GM23248 (cell line): ENCODE measurements around the gene ZBTB16. TPM values are rescaled to one million over a fixed set of nuclear protein-coding genes. Genes with fewer than 3 reads are reported as not detected.

Experiments
- DNase-seq: peaks from one replicate; pipeline ENCODE4 v3.0.0-alpha.2; 2015
- H2AFZ ChIP-seq: fragments of 200-600 bp; sonication (generic); 2 replicates; pipeline ENCODE4 v1.6.1; 2016; ENCODE audit warnings: antibody characterized with exemption
- H3F3A ChIP-seq: fragments of 200-600 bp; sonication (generic); 2 replicates; pipeline ENCODE4 v1.6.1; 2016; ENCODE audit warnings: mild to moderate bottlenecking, antibody characterized with exemption, mixed run types; ENCODE audit not compliant: insufficient read depth
- H3K27ac ChIP-seq: fragments of 200-600 bp; sonication (generic); 2 replicates; pipeline ENCODE4 v1.5.1; 2016; ENCODE audit warnings: mild to moderate bottlenecking
- H3K27me3 ChIP-seq: fragments of 200-600 bp; sonication (generic); replicated peaks from 2 replicates; pipeline ENCODE4 v1.6.1; 2016; ENCODE audit warnings: mild to moderate bottlenecking; ENCODE audit not compliant: insufficient read depth
- H3K36me3 ChIP-seq: fragments of 200-600 bp; sonication (generic); 2 replicates; pipeline ENCODE4 v1.6.1; 2016; ENCODE audit warnings: low read depth, mild to moderate bottlenecking
- H3K4me1 ChIP-seq: fragments of 200-600 bp; sonication (generic); 2 replicates; pipeline ENCODE4 v1.6.1; 2016; ENCODE audit warnings: mild to moderate bottlenecking; ENCODE audit not compliant: insufficient read depth
- H3K4me2 ChIP-seq: fragments of 200-600 bp; sonication (generic); one replicate; pipeline ENCODE4 v1.6.1; 2016; ENCODE audit warnings: mild to moderate bottlenecking; ENCODE audit not compliant: unreplicated experiment
- H3K4me3 ChIP-seq: fragments of 200-600 bp; sonication (generic); 2 replicates; pipeline ENCODE4 v1.5.1; 2016; ENCODE audit warnings: mild to moderate bottlenecking
- H3K79me2 ChIP-seq: fragments of 200-600 bp; sonication (generic); 2 replicates; pipeline ENCODE4 v1.6.1; 2016; ENCODE audit warnings: mild to moderate bottlenecking; ENCODE audit not compliant: insufficient read depth
- H3K9ac ChIP-seq: fragments of 200-600 bp; sonication (generic); 2 replicates; pipeline ENCODE4 v1.6.1; 2016; ENCODE audit warnings: mild to moderate bottlenecking
- H3K9me2 ChIP-seq: fragments of 200-600 bp; sonication (generic); 2 replicates; pipeline ENCODE4 v1.6.1; 2016; ENCODE audit warnings: mixed run types, mild to moderate bottlenecking, moderate library complexity; ENCODE audit not compliant: insufficient read depth
- H3K9me3 ChIP-seq: fragments of 200-600 bp; sonication (generic); one replicate; pipeline ENCODE4 v1.6.1; 2017; ENCODE audit warnings: low read depth
- H4K20me1 ChIP-seq: fragments of 200-600 bp; sonication (generic); 2 replicates; pipeline ENCODE4 v1.6.0; 2016; ENCODE audit not compliant: insufficient read depth
- EZH2 ChIP-seq: fragments of 200-600 bp; sonication (generic); IDR thresholded peaks from 2 replicates; pipeline ENCODE4 v1.6.1; 2018; ENCODE audit warnings: antibody characterized with exemption, mild to moderate bottlenecking; ENCODE audit not compliant: insufficient read depth, poor library complexity, severe bottlenecking
- EZH2phosphoT487 ChIP-seq: fragments of 200-600 bp; sonication (generic); IDR thresholded peaks from 2 replicates; pipeline ENCODE4 v1.6.1; 2018; ENCODE audit warnings: antibody characterized with exemption, moderate library complexity, mild to moderate bottlenecking, low read depth; ENCODE audit not compliant: insufficient read depth
- WGBS, 2 experiments: methylation state at CpG; one replicate each; pipeline ENCODE4 v1.1.6; 2015 to 2017; ENCODE audit warnings: low lambda C conversion rate in 2 of 2, low coverage in 1 of 2; ENCODE audit errors: missing lambda C conversion rate in 2 of 2; 5-methylcytosine and 5-hydroxymethylcytosine counted together
- in situ Hi-C: fragments of 300-500 bp; cut with MboI; formaldehyde crosslinking; loops from 2 replicates; pipeline ENCODE4 v1.15.0; 2020
- polyA plus RNA-seq: library from polyadenylated mRNA; unstranded; fragments of >200 nt; fragmentation: Nextera tagmentation; extraction: Ambion mirVana; gene quantifications from 2 replicates; pipeline ENCODE4 v1.2.1, GENCODE V29; 2016
- total RNA-seq: library from RNA; depleted of rRNA; stranded (reverse); fragments of >200 nt; shearing (Covaris generic); gene quantifications from 2 replicates; pipeline ENCODE4 v1.2.3, GENCODE V29; 2014

Gene ZBTB16
- total and polyA plus RNA-seq, 2 experiments from 2014 or later: not detected

- DNase-seq: no peak
- Histone ChIP-seq H3K27ac (no peak overlapping the region), H3K9me2 (no peaks in the 10 kb centered on the region), H3K9ac (no peak overlapping the region), H3F3A (no peaks in the 10 kb centered on the region), H3K4me3 (no peak overlapping the region), H3K4me2 (no peak overlapping the region), H3K27me3 (peaks cover 59% of the 10 kb centered on the region), H3K4me1 (no peaks in the 10 kb centered on the region), H3K79me2 (no peaks in the 10 kb centered on the region), H2AFZ (no peak overlapping the region), H3K9me3 (no peaks in the 10 kb centered on the region), H4K20me1 (no peaks in the 10 kb centered on the region), H3K36me3 (no peaks in the 10 kb centered on the region)
- in situ Hi-C loops: loop anchor here (10.0 kb wide), 1 partner anchor 275 kb away; no protein-coding TSS in a partner anchor
- 10 to 21% methylated on average over 2 of the region's 2 CpGs for WGBS, 2 experiments
- TF ChIP-seq EZH2phosphoT487 (no peak), EZH2 (no peak)
Observed at GRCh38 chr11:114269498-114269897, 210.0 kb downstream of the ZBTB16 start.

- no peak overlapping the region for H3K4me2 ChIP-seq
- in situ Hi-C loops: no loop called here
- no peak for TF ChIP-seq EZH2
- DNase-seq: no peak
- no peaks in the 10 kb centered on the region for H3K9me2 ChIP-seq
- 50 to 55% methylated on average over 5 of the region's 5 CpGs for WGBS, 2 experiments
- H3K9me3 ChIP-seq: no peaks in the 10 kb centered on the region
- H3K27me3 ChIP-seq: peaks cover 63% of the 10 kb centered on the region
- no peaks in the 10 kb centered on the region for H3K36me3 ChIP-seq
- no peak overlapping the region for H3K9ac ChIP-seq
- no peak overlapping the region for H3K4me3 ChIP-seq
- H3K27ac ChIP-seq: no peak overlapping the region
- H3K79me2 ChIP-seq: no peaks in the 10 kb centered on the region
- no peak overlapping the region for H2AFZ ChIP-seq
- no peaks in the 10 kb centered on the region for H3F3A ChIP-seq
- H4K20me1 ChIP-seq: no peaks in the 10 kb centered on the region
- H3K4me1 ChIP-seq: no peaks in the 10 kb centered on the region
Observed at GRCh38 chr11:114270531-114271270, 211.2 kb downstream of the ZBTB16 start.

GRCh38 chr11:114271316-114271715 lies 211.8 kb downstream of the ZBTB16 start:
- Histone ChIP-seq H3K27me3 (peaks cover 61% of the 10 kb centered on the region), H3K27ac (no peak overlapping the region), H4K20me1 (no peaks in the 10 kb centered on the region), H3K9me3 (no peaks in the 10 kb centered on the region), H3K9ac (no peak overlapping the region), H2AFZ (no peak overlapping the region), H3K4me2 (no peak overlapping the region), H3F3A (no peaks in the 10 kb centered on the region), H3K9me2 (no peaks in the 10 kb centered on the region), H3K36me3 (no peaks in the 10 kb centered on the region), H3K4me3 (no peak overlapping the region), H3K79me2 (no peaks in the 10 kb centered on the region), H3K4me1 (no peaks in the 10 kb centered on the region)
- in situ Hi-C loops: no loop called here
- TF ChIP-seq EZH2 (no peak), EZH2phosphoT487 (no peak)
- 12 to 32% methylated on average over 2 of the region's 2 CpGs for WGBS, 2 experiments
- no peak for DNase-seq

- in situ Hi-C loops: no loop called here
- Histone ChIP-seq H3K4me3 (no peak overlapping the region), H3K4me2 (no peak overlapping the region), H3K4me1 (no peaks in the 10 kb centered on the region), H3K9me3 (no peaks in the 10 kb centered on the region), H3K79me2 (no peaks in the 10 kb centered on the region), H3K36me3 (no peaks in the 10 kb centered on the region), H2AFZ (no peak overlapping the region), H3K9ac (no peak overlapping the region), H3K9me2 (no peaks in the 10 kb centered on the region), H4K20me1 (no peaks in the 10 kb centered on the region), H3K27ac (no peak overlapping the region), H3K27me3 (peaks cover 68% of the 10 kb centered on the region), H3F3A (no peaks in the 10 kb centered on the region)
- 27 to 38% methylated on average over 4 of the region's 4 CpGs for WGBS, 2 experiments
- TF ChIP-seq EZH2phosphoT487: no peak
- DNase-seq: no peak
Observed at GRCh38 chr11:114272311-114272710, 212.8 kb downstream of the ZBTB16 start.

- Histone ChIP-seq H3K36me3 (no peaks in the 10 kb centered on the region), H3K27me3 (peaks cover 74% of the 10 kb centered on the region), H3K9me2 (no peaks in the 10 kb centered on the region), H3K9ac (no peak overlapping the region), H3K4me1 (no peaks in the 10 kb centered on the region), H3K79me2 (no peaks in the 10 kb centered on the region), H3K4me2 (no peak overlapping the region), H3K9me3 (no peaks in the 10 kb centered on the region), H4K20me1 (no peaks in the 10 kb centered on the region), H3K4me3 (no peak overlapping the region), H3F3A (no peaks in the 10 kb centered on the region), H3K27ac (no peak overlapping the region), H2AFZ (no peak overlapping the region)
- no peak for DNase-seq
- no peak for TF ChIP-seq EZH2
- no peak for TF ChIP-seq EZH2phosphoT487
- in situ Hi-C loops: no loop called here
- 78 to 83% methylated on average over 3 of the region's 3 CpGs for WGBS, 2 experiments
Observed at GRCh38 chr11:114273071-114273470, 213.6 kb downstream of the ZBTB16 start.
